Trophoblast cell (in vitro differentiated cells and primary cell): ENCODE measurements around the gene FRMD5.

Source experiments
- DNase-seq, 2 donors: peaks; one replicate each; pipeline ENCODE4 v3.0.0-alpha.2; 2016
- H2AFZ ChIP-seq: 2 replicates; pipeline ENCODE4 v1.6.1; 2013; ENCODE audit warnings: low read length, moderate library complexity, mild to moderate bottlenecking; ENCODE audit not compliant: insufficient read depth, poor library complexity
- H2AK5ac ChIP-seq: 2 replicates; pipeline ENCODE4 v1.6.1; 2013; ENCODE audit warnings: mild to moderate bottlenecking, low read length
- H2BK120ac ChIP-seq: 2 replicates; pipeline ENCODE4 v1.6.1; 2013; ENCODE audit warnings: low read length, mild to moderate bottlenecking, moderate library complexity; ENCODE audit not compliant: insufficient read depth, poor library complexity
- H2BK12ac ChIP-seq: 2 replicates; pipeline ENCODE4 v1.6.1; 2013; ENCODE audit warnings: mild to moderate bottlenecking, low read length, moderate library complexity
- H2BK5ac ChIP-seq: 2 replicates; pipeline ENCODE4 v1.6.1; 2013; ENCODE audit warnings: low read length, low read depth, moderate library complexity, mild to moderate bottlenecking; ENCODE audit not compliant: poor library complexity
- H3K14ac ChIP-seq: 2 replicates; pipeline ENCODE4 v1.6.1; 2013; ENCODE audit warnings: mild to moderate bottlenecking, low read length
- H3K18ac ChIP-seq: 2 replicates; pipeline ENCODE4 v1.6.1; 2013; ENCODE audit warnings: mild to moderate bottlenecking, low read length
- H3K23ac ChIP-seq: 2 replicates; pipeline ENCODE4 v1.6.1; 2013; ENCODE audit warnings: low read length
- H3K27ac ChIP-seq: 2 replicates; pipeline ENCODE4 v1.5.1; 2013; ENCODE audit warnings: low read depth, mild to moderate bottlenecking, inconsistent platforms, low read length, moderate library complexity
- H3K27me3 ChIP-seq: 2 replicates; pipeline ENCODE4 v1.6.1; 2013; ENCODE audit warnings: inconsistent platforms, mild to moderate bottlenecking, low read length, moderate library complexity; ENCODE audit not compliant: insufficient read depth
- H3K36me3 ChIP-seq, 2 experiments: 1 replicate in 1 of 2; 2 replicates in 1 of 2; pipeline ENCODE4 v1.6.1; 2013; ENCODE audit warnings: low read length in 2 of 2, mild to moderate bottlenecking in 2 of 2, moderate library complexity in 1 of 2; ENCODE audit not compliant: insufficient read depth in 2 of 2, control insufficient read depth in 1 of 2
- H3K4ac ChIP-seq: 2 replicates; pipeline ENCODE4 v1.6.1; 2013; ENCODE audit warnings: low read depth, mild to moderate bottlenecking, low read length, moderate library complexity
- H3K4me1 ChIP-seq, 2 experiments: 1 replicate in 1 of 2; 2 replicates in 1 of 2; pipeline ENCODE4 v1.6.1; 2013; ENCODE audit warnings: low read length in 2 of 2, mild to moderate bottlenecking in 2 of 2, moderate library complexity in 1 of 2; ENCODE audit not compliant: insufficient read depth in 2 of 2, control insufficient read depth in 1 of 2
- H3K4me2 ChIP-seq: 2 replicates; pipeline ENCODE4 v1.6.1; 2013; ENCODE audit warnings: inconsistent platforms, mild to moderate bottlenecking, low read length, moderate library complexity
- H3K4me3 ChIP-seq: 2 replicates; pipeline ENCODE4 v1.5.1; 2013; ENCODE audit warnings: mild to moderate bottlenecking, low read depth, low read length, inconsistent platforms
- H3K79me1 ChIP-seq: one replicate; pipeline ENCODE4 v1.6.1; 2013; ENCODE audit warnings: low read length
- H3K79me2 ChIP-seq: 2 replicates; pipeline ENCODE4 v1.6.1; 2013; ENCODE audit warnings: low read length, mild to moderate bottlenecking; ENCODE audit not compliant: control insufficient read depth, insufficient read depth, poor library complexity
- H3K9ac ChIP-seq: 2 replicates; pipeline ENCODE4 v1.6.1; 2013; ENCODE audit warnings: mild to moderate bottlenecking, low read length
- H3K9me3 ChIP-seq: 2 replicates; pipeline ENCODE4 v1.6.1; 2013; ENCODE audit warnings: low read depth, mild to moderate bottlenecking, control low read depth, inconsistent platforms, low read length; ENCODE audit not compliant: insufficient read depth
- H4K12ac ChIP-seq: 2 replicates; pipeline ENCODE4 v1.6.1; 2013; ENCODE audit warnings: low read depth, mild to moderate bottlenecking, low read length, moderate library complexity
- H4K8ac ChIP-seq: 2 replicates; pipeline ENCODE4 v1.6.1; 2013; ENCODE audit warnings: low read depth, mild to moderate bottlenecking, low read length, moderate library complexity
- H4K91ac ChIP-seq: one replicate; pipeline ENCODE4 v1.6.1; 2013; ENCODE audit warnings: low read depth, mild to moderate bottlenecking, low read length, moderate library complexity
- WGBS: extraction: QIAGEN DNeasy Blood & Tissue Kit; methylation state at CpG from one replicate; pipeline ENCODE4 v1.1.7; 2013; ENCODE audit warnings: missing lambda C conversion rate; ENCODE audit not compliant: insufficient read length, insufficient coverage; ENCODE audit errors: extremely low coverage; 5-methylcytosine and 5-hydroxymethylcytosine counted together

The FRMD5 gene

DNA sequence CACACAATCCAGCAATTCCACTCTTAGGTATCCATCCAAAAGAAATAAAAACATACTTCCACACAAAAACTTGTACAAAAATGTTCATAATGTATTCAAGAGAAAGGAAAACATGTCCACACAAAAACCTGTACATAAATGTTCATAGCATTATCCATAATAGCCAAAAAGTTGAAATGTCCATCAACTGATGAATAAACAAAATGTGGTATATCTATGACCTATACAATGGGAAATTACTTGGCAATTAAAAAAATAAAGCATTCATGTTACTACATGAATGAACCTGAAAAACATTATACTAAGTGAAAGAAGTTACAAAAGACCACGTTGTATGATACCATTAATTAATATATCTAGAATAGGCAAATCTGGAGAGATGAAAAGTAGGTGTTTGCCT is 17.9 kb downstream of the FRMD5 start:
- Histone ChIP-seq H3K9ac (no peak overlapping the region), H3K14ac (no peak overlapping the region), H3K18ac (no peak overlapping the region), H3K4me2 (no peak overlapping the region), H2BK120ac (no peak overlapping the region), H3K79me2 (no peaks in the 10 kb centered on the region), H2BK12ac (no peak overlapping the region), H2AFZ (no peak overlapping the region), H4K8ac (no peak overlapping the region), H4K91ac (no peak overlapping the region), H2BK5ac (no peak overlapping the region), H3K23ac (no peak overlapping the region), H3K27me3 (no peaks in the 10 kb centered on the region), H4K12ac (no peak overlapping the region), H3K9me3 (no peaks in the 10 kb centered on the region), H3K4me1 (no peaks in the 10 kb centered on the region), H3K79me1 (no peaks in the 10 kb centered on the region), H3K4me3 (no peak overlapping the region), H2AK5ac (no peak overlapping the region), H3K27ac (no peak overlapping the region), H3K4ac (no peak overlapping the region), H3K36me3 (no peaks in the 10 kb centered on the region)
- WGBS = no CpG with 5 or more reads among the region's 1 CpG
- DNase-seq = no peak

DNA sequence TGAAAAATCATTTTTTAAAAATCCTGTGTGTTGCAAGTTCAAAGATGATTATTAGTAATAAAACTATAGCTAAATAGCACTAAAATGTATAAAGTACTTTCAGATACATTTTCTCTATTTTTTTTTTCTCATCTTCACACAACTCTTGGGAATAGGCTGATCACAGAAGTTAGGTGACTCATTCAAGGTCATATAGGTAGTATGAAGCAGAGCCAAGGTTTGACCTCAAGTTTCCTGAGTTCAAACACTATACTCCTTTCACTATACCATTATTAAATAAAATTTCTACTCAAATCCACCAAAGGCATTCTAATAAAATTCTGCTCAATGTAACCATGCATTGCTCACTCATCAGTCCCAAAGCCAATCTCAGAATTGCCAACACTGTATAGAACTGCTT is 21.3 kb downstream of the FRMD5 start:
- DNase-seq = no peak

DNA sequence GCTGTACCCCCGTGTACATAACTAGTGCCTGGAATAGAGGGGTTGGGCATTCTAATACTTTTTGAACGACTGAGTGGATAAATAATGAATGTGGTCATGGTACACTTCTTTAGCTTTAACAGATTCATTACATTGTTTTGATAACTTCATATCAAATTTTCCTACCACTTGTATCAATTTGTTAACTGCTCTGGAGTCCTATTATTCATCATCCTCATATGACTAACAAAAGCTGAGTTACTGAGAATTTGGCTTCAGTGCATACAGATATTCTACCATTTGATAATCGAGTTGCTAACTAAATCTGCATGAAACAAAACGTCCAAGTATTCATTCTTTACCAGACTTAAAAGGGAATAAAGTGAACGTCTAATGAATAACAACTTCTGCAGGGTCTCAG is 31.7 kb downstream of the FRMD5 start:
- Histone ChIP-seq H2AK5ac (no peak overlapping the region), H4K12ac (no peak overlapping the region), H2BK120ac (no peak overlapping the region), H2AFZ (no peak overlapping the region), H3K4ac (no peak overlapping the region), H2BK5ac (no peak overlapping the region), H2BK12ac (no peak overlapping the region), H3K23ac (no peak overlapping the region), H3K9me3 (no peaks in the 10 kb centered on the region), H4K91ac (no peak overlapping the region), H3K14ac (no peak overlapping the region), H3K79me2 (no peaks in the 10 kb centered on the region), H3K4me1 (no peaks in the 10 kb centered on the region), H3K79me1 (no peaks in the 10 kb centered on the region), H4K8ac (no peak overlapping the region), H3K27ac (no peak overlapping the region), H3K36me3 (no peaks in the 10 kb centered on the region), H3K9ac (no peak overlapping the region), H3K4me3 (no peak overlapping the region), H3K18ac (no peak overlapping the region), H3K27me3 (no peaks in the 10 kb centered on the region), H3K4me2 (no peak overlapping the region)
- no CpG with 5 or more reads among the region's 5 CpGs for WGBS
- no peak for DNase-seq

More for the DNA sequence above, 21.3 kb downstream of the FRMD5 start:
- Histone ChIP-seq H2AFZ (no peak overlapping the region), H3K27ac (no peak overlapping the region), H3K79me1 (no peaks in the 10 kb centered on the region), H3K9ac (no peak overlapping the region), H3K14ac (no peak overlapping the region), H2BK12ac (no peak overlapping the region), H2BK5ac (no peak overlapping the region), H4K12ac (no peak overlapping the region), H2BK120ac (no peak overlapping the region), H3K27me3 (no peaks in the 10 kb centered on the region), H3K79me2 (no peaks in the 10 kb centered on the region), H2AK5ac (no peak overlapping the region), H3K4me1 (no peaks in the 10 kb centered on the region), H3K18ac (no peak overlapping the region), H3K9me3 (no peaks in the 10 kb centered on the region), H4K91ac (no peak overlapping the region), H3K4ac (no peak overlapping the region), H3K4me2 (no peak overlapping the region), H3K36me3 (no peaks in the 10 kb centered on the region), H3K4me3 (no peak overlapping the region), H4K8ac (no peak overlapping the region), H3K23ac (no peak overlapping the region)

DNA sequence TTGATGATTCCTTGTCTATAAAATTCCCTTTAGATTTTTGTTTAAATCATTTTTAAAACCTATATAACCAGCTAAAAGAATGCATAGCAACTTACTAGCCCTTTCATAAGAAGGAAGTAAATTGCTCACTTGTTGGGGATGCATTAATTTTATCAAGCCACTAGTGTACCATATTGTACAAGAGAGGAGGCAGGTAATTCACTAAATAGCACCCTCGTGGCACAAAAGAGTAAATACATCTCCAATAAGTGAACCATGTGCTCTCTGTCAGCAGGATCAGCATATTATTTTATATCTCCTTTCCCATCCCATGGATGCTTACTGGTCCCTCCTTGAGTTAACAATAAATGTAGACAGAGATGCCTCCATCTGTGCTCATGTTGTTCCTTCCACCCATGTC is 34.3 kb downstream of the FRMD5 start:
- no CpG with 5 or more reads among the region's 1 CpG for WGBS
- H3K36me3 ChIP-seq = no peaks in the 10 kb centered on the region

GRCh38 chr15:44159492-44159891 is 35.6 kb downstream of the FRMD5 start:
- Histone ChIP-seq H2AFZ (no peak overlapping the region), H3K4me2 (no peak overlapping the region), H3K4me3 (no peak overlapping the region), H3K4ac (no peak overlapping the region), H3K14ac (no peak overlapping the region), H3K36me3 (no peaks in the 10 kb centered on the region), H4K91ac (no peak overlapping the region), H3K4me1 (no peaks in the 10 kb centered on the region), H3K79me2 (no peaks in the 10 kb centered on the region), H4K12ac (no peak overlapping the region), H3K23ac (no peak overlapping the region), H3K27me3 (no peaks in the 10 kb centered on the region), H2BK5ac (no peak overlapping the region), H2BK12ac (no peak overlapping the region), H3K9me3 (no peaks in the 10 kb centered on the region), H3K27ac (no peak overlapping the region), H3K18ac (no peak overlapping the region), H4K8ac (no peak overlapping the region), H3K9ac (no peak overlapping the region), H2AK5ac (no peak overlapping the region), H2BK120ac (no peak overlapping the region), H3K79me1 (no peaks in the 10 kb centered on the region)
- no peak for DNase-seq

More for the DNA sequence above, 34.3 kb downstream of the FRMD5 start:
- no peak overlapping the region for H3K14ac ChIP-seq
- H3K4me3 ChIP-seq = no peak overlapping the region
- no peak overlapping the region for H4K8ac ChIP-seq
- no peaks in the 10 kb centered on the region for H3K79me1 ChIP-seq
- no peak overlapping the region for H2AFZ ChIP-seq
- no peaks in the 10 kb centered on the region for H3K79me2 ChIP-seq
- no peak overlapping the region for H3K27ac ChIP-seq
- H3K23ac ChIP-seq = no peak overlapping the region
- no peaks in the 10 kb centered on the region for H3K9me3 ChIP-seq
- no peak for DNase-seq
- H4K91ac ChIP-seq = no peak overlapping the region
- no peak overlapping the region for H3K18ac ChIP-seq
- H3K4me1 ChIP-seq = no peaks in the 10 kb centered on the region
- no peak overlapping the region for H3K4ac ChIP-seq
- H4K12ac ChIP-seq = no peak overlapping the region
- H2BK5ac ChIP-seq = no peak overlapping the region
- no peak overlapping the region for H2BK12ac ChIP-seq
- H2BK120ac ChIP-seq = no peak overlapping the region
- no peak overlapping the region for H3K9ac ChIP-seq
- no peak overlapping the region for H3K4me2 ChIP-seq
- no peak overlapping the region for H2AK5ac ChIP-seq
- H3K27me3 ChIP-seq = no peaks in the 10 kb centered on the region
